Fibroblast of lung (primary cell): ENCODE data around the gene VPS13D. TPM values are rescaled to one million over a fixed set of nuclear protein-coding genes. Genes with fewer than 3 reads are reported as not detected.

Source experiments
- DNase-seq, 2 donors: peaks; one replicate each; pipeline versions ENCODE4 v3.0.0 to v3.0.0-alpha.2; 2010; ENCODE audit warnings: low read depth in 2 of 2
- H2AFZ ChIP-seq: 2 replicates; pipeline ENCODE4 v1.5.1; 2012; ENCODE audit warnings: low read length, control low read depth, inconsistent platforms
- H3K27ac ChIP-seq: 2 replicates; pipeline ENCODE4 v1.5.1; 2011; ENCODE audit warnings: low read length, control low read depth; ENCODE audit not compliant: insufficient read depth
- H3K27me3 ChIP-seq: 2 replicates; pipeline ENCODE4 v1.5.1; 2011; ENCODE audit warnings: mild to moderate bottlenecking, low read length; ENCODE audit not compliant: control insufficient read depth, insufficient read depth
- H3K36me3 ChIP-seq: 2 replicates; pipeline ENCODE4 v1.5.1; 2011; ENCODE audit warnings: low read length; ENCODE audit not compliant: control insufficient read depth, insufficient read depth
- H3K4me1 ChIP-seq: 2 replicates; pipeline ENCODE4 v1.5.1; 2011; ENCODE audit warnings: low read length; ENCODE audit not compliant: control insufficient read depth, insufficient read depth; ENCODE audit errors: extremely low read depth
- H3K4me2 ChIP-seq: 2 replicates; pipeline ENCODE4 v1.5.1; 2011; ENCODE audit warnings: low read length, control low read depth; ENCODE audit not compliant: insufficient read depth; ENCODE audit errors: extremely low read depth
- H3K4me3 ChIP-seq, 4 experiments: fragments of 200-600 bp in 1 of 4; sonication (generic) in 1 of 4; replicated peaks in 1 of 4; 2 replicates each; pipeline ENCODE4 v1.5.1; 2011 to 2016; ENCODE audit warnings: low read length in 4 of 4, low read depth in 3 of 4, mild to moderate bottlenecking in 3 of 4, control low read depth in 2 of 4, inconsistent platforms in 1 of 4, mixed read lengths in 1 of 4; ENCODE audit not compliant: insufficient read depth in 1 of 4; ENCODE audit errors: control extremely low read depth in 1 of 4
- H3K79me2 ChIP-seq: 2 replicates; pipeline ENCODE4 v1.5.1; 2012; ENCODE audit warnings: mild to moderate bottlenecking, low read length, inconsistent platforms; ENCODE audit not compliant: control insufficient read depth, insufficient read depth
- H3K9ac ChIP-seq: 2 replicates; pipeline ENCODE4 v1.5.1; 2011; ENCODE audit warnings: mild to moderate bottlenecking, low read length, control low read depth; ENCODE audit not compliant: insufficient read depth
- H3K9me3 ChIP-seq: 2 replicates; pipeline ENCODE4 v1.5.1; 2012; ENCODE audit warnings: low read depth, low read length; ENCODE audit not compliant: control insufficient read depth, insufficient read depth
- H4K20me1 ChIP-seq: 2 replicates; pipeline ENCODE4 v1.5.1; 2011; ENCODE audit warnings: low read length; ENCODE audit not compliant: control insufficient read depth, insufficient read depth; ENCODE audit errors: extremely low read depth
- EZH2 ChIP-seq: IDR thresholded peaks from 2 replicates; pipeline ENCODE4 v1.5.1; 2012; ENCODE audit warnings: low read length, control low read depth, mild to moderate bottlenecking; ENCODE audit errors: missing control alignments
- polyA plus RNA-seq, 2 donors: library from polyadenylated mRNA; depleted of rRNA in 1 of 2; stranded (reverse) in 1 of 2; unstranded in 1 of 2; fragments of >200 nt; gene quantifications; 2 replicates each; pipeline ENCODE4 v1.2.1, GENCODE V29; 2011 to 2012; ENCODE audit warnings: missing spikeins in 1 of 2
- total RNA-seq: library from RNA; depleted of rRNA; stranded (reverse); fragments of >200 nt; gene quantifications from 2 replicates; pipeline ENCODE4 v1.2.1, GENCODE V29; 2014
- TF ChIP-seq, protein P1 (sequence below), 2 donors: IDR thresholded peaks in 1 of 2; conservative IDR thresholded peaks in 1 of 2; 1 replicate in 1 of 2; 2 replicates in 1 of 2; pipeline ENCODE4 v1.5.1; 2011 to 2012; ENCODE audit warnings: low read length in 2 of 2, control low read depth in 1 of 2, inconsistent platforms in 1 of 2, low read depth in 1 of 2, mild to moderate bottlenecking in 1 of 2

Gene VPS13D
- total and polyA plus RNA-seq, 2 donors (not counting 1 experiment from before 2014, with no cell fraction given) = 14.6 to 40.0 TPM

DNA sequence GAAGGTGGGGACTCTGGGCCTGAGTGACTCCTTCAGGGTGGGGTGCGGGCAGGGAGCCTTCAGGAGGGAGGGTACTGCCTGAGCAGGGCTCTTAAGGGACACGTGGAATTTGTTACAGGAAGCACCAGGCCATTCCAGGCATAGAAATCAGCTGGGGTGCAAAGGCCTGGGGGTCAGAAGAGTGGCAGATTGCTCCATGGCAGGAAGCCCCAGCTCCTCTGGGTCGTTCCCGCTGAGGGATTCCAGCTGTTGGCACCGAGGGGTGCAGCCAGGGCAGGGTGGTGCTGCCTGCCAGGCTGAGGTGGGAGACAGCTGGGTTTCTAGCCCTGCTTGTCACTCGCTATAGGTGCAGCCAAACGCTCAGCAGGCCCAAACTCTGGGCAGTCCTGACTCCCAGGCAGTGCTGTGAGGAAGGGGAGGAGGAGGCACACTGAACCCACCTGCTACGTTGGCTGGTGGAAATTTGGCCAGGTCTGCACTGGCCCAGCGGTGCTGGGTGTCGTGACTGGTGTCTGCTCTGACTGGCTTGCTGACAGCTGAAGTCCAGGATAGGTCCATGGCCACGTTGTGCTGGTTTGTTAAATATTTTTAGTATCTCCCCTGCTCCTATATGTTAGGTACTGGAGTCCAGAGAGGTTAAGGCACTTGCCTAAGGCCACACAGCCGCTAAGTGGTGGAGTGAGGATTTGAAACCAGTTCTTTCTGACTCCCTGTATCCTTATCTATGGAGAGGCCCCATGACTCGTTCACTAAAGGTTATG lies 43.7 kb upstream of the VPS13D start:
- Histone ChIP-seq H2AFZ (no peak overlapping the region), H3K9me3 (no peaks in the 10 kb centered on the region), H3K9ac (peak overlapping the region; percentile 1), H3K4me3 (no peak overlapping the region), H3K36me3 (peaks cover 5% of the 10 kb centered on the region), H3K79me2 (peaks cover 28% of the 10 kb centered on the region), H3K27ac (peak overlapping the region; percentile 22), H3K27me3 (no peaks in the 10 kb centered on the region), H3K4me1 (peaks cover 26% of the 10 kb centered on the region), H4K20me1 (no peaks in the 10 kb centered on the region), H3K4me2 (no peak overlapping the region)
- DNase-seq = peak in 1 of 2 donors; percentile 45
- TF ChIP-seq EZH2 = no peak
- TF ChIP-seq, protein P1, sequence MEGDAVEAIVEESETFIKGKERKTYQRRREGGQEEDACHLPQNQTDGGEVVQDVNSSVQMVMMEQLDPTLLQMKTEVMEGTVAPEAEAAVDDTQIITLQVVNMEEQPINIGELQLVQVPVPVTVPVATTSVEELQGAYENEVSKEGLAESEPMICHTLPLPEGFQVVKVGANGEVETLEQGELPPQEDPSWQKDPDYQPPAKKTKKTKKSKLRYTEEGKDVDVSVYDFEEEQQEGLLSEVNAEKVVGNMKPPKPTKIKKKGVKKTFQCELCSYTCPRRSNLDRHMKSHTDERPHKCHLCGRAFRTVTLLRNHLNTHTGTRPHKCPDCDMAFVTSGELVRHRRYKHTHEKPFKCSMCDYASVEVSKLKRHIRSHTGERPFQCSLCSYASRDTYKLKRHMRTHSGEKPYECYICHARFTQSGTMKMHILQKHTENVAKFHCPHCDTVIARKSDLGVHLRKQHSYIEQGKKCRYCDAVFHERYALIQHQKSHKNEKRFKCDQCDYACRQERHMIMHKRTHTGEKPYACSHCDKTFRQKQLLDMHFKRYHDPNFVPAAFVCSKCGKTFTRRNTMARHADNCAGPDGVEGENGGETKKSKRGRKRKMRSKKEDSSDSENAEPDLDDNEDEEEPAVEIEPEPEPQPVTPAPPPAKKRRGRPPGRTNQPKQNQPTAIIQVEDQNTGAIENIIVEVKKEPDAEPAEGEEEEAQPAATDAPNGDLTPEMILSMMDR (conservative IDR thresholded peaks at IDR 0.05 in 1 of 2, IDR thresholded peaks at IDR 0.05 in 1 of 2; ENCODE audit: low read depth in 1 of 2, low read length in 2 of 2) = no peak

DNA sequence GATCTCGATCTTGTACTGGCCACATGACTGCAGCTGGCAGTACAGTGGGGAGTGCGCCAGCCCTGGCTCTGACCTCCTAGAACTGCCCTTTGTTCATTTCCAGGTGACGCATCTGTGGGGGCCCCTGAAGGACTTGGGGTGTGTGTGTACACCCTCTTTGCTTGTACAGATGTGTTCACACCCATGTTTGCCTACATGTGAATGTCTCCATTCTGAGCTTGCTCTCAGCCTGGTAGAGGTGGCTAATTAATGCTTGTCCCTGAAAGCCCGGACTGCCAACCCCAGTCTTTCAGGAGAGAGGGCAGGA lies 43.2 kb upstream of the VPS13D start:
- H3K27me3 ChIP-seq = no peaks in the 10 kb centered on the region
- H3K4me1 ChIP-seq = peaks cover 25% of the 10 kb centered on the region

DNA sequence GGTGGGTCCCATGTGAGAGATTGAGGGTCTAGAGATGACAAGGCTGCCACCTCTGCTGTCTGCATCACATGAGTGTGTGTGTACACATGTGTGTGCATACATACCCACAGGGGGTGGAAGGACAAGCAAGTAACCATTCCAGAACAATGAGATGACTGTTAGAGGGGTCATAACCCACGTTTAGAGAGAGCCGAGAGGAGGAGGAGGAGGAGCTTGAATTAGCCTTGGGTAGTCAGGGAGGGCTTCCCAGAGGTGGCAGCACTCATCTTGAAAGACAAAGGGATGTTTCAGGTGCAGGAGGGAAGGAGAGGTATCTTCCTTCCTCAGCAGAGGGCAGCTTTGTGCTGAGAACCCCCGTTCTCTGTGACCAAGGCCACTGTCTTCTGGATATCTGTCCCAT lies 41.7 kb upstream of the VPS13D start:
- Histone ChIP-seq H3K4me2 (no peak overlapping the region), H3K9ac (no peak overlapping the region), H3K4me3 (no peak overlapping the region), H3K4me1 (peaks cover 23% of the 10 kb centered on the region), H3K9me3 (no peaks in the 10 kb centered on the region), H4K20me1 (no peaks in the 10 kb centered on the region), H3K36me3 (peaks cover 7% of the 10 kb centered on the region), H3K79me2 (peaks cover 28% of the 10 kb centered on the region), H3K27me3 (no peaks in the 10 kb centered on the region), H3K27ac (no peak overlapping the region), H2AFZ (no peak overlapping the region)
- DNase-seq = no peak
- TF ChIP-seq EZH2 = no peak
- TF ChIP-seq, protein P1 (conservative IDR thresholded peaks at IDR 0.05 in 1 of 2, IDR thresholded peaks at IDR 0.05 in 1 of 2; ENCODE audit: low read depth in 1 of 2, low read length in 2 of 2) = no peak

More for the DNA sequence above, 43.2 kb upstream of the VPS13D start:
- H3K4me3 ChIP-seq = no peak overlapping the region
- no peaks in the 10 kb centered on the region for H4K20me1 ChIP-seq
- peaks cover 5% of the 10 kb centered on the region for H3K36me3 ChIP-seq
- H3K4me2 ChIP-seq = no peak overlapping the region
- H3K9ac ChIP-seq = no peak overlapping the region
- no peak overlapping the region for H3K27ac ChIP-seq
- H3K79me2 ChIP-seq = peaks cover 28% of the 10 kb centered on the region
- H3K9me3 ChIP-seq = no peaks in the 10 kb centered on the region
- no peak for DNase-seq
- no peak for TF ChIP-seq EZH2
- TF ChIP-seq, protein P1 (conservative IDR thresholded peaks at IDR 0.05 in 1 of 2, IDR thresholded peaks at IDR 0.05 in 1 of 2; ENCODE audit: low read depth in 1 of 2, low read length in 2 of 2) = no peak
- H2AFZ ChIP-seq = no peak overlapping the region
